SK-N-MC (cell line): ENCODE data around the gene MLC1.

Experiments used
- EZH2 ChIP-seq: fragments of 200-600 bp; sonication (generic); IDR thresholded peaks from one replicate; pipeline ENCODE4 v1.6.1; 2017; ENCODE audit warnings: antibody characterized with exemption
- POLR2AphosphoS5 ChIP-seq: IDR thresholded peaks from 2 replicates; pipeline ENCODE4 v1.6.1; 2012; ENCODE audit warnings: mild to moderate bottlenecking, low read depth, low read length, borderline replicate concordance

GRCh38 chr22:50085211-50085972 is at the start of gene MLC1:
- TF ChIP-seq POLR2AphosphoS5 (peak; percentile 77), EZH2 (no peak)
